T-cell (primary cell): Measurements from ENCODE around the gene ANKS6. TPM values are rescaled to one million over a fixed set of nuclear protein-coding genes. Genes with fewer than 3 reads are reported as not detected.

Source experiments
- ATAC-seq, 4 experiments: fragments of 200-7000 bp in 3 of 4; fragments of 150-1000 bp in 1 of 4; cut with Tn5 transposase; replicated peaks in 1 of 4; 1 replicate in 3 of 4; 2 replicates in 1 of 4; pipeline ENCODE4 v1.10.0; 2021; ENCODE audit warnings: moderate library complexity in 3 of 4, mild to moderate bottlenecking in 2 of 4, moderate number of reproducible peaks in 1 of 4
- CTCF ChIA-PET, 2 donors: fragments of 300-600 bp; sonication (Branson Sonifier 250); formaldehyde crosslinking; loops; one replicate each; lab custom pipeline; 2022; ENCODE audit warnings: antibody characterized with exemption in 2 of 2; lab: Charles Lee
- POLR2A ChIA-PET, 2 donors: fragments of 300-600 bp; sonication (Branson Sonifier 250); formaldehyde crosslinking; loops; one replicate each; lab custom pipeline; 2022; ENCODE audit warnings: antibody characterized with exemption in 2 of 2; lab: Charles Lee
- DNase-seq, 35 experiments: peaks; one replicate each; pipeline versions ENCODE4 v3.0.0 to v3.0.0-alpha.2; 2013 to 2023
- H3K27ac ChIP-seq: one replicate; pipeline ENCODE4 v1.5.1; 2013; ENCODE audit warnings: low read length
- H3K27me3 ChIP-seq, 2 experiments: replicated peaks in 1 of 2; 1 replicate in 1 of 2; 2 replicates in 1 of 2; pipeline versions ENCODE4 v1.6.1 to v1.7.0; 2013; ENCODE audit warnings: low read length in 1 of 2, mixed read lengths in 1 of 2; ENCODE audit not compliant: control insufficient read depth in 2 of 2, insufficient read depth in 2 of 2; ENCODE audit errors: extremely low read depth in 1 of 2
- H3K36me3 ChIP-seq, 2 donors: 1 replicate in 1 of 2; 2 replicates in 1 of 2; pipeline versions ENCODE4 v1.6.1 to v1.7.0; 2013; ENCODE audit warnings: low read length in 1 of 2; ENCODE audit not compliant: control insufficient read depth in 2 of 2, insufficient read depth in 1 of 2; ENCODE audit errors: extremely low read depth in 1 of 2
- H3K4me1 ChIP-seq, 2 experiments: 1 replicate in 1 of 2; 2 replicates in 1 of 2; pipeline versions ENCODE4 v1.6.1 to v1.7.0; 2013; ENCODE audit warnings: low read length in 2 of 2, mixed read lengths in 1 of 2; ENCODE audit not compliant: insufficient read depth in 2 of 2, control insufficient read depth in 1 of 2; ENCODE audit errors: extremely low read depth in 1 of 2
- H3K4me3 ChIP-seq, 2 donors: 1 replicate in 1 of 2; 2 replicates in 1 of 2; pipeline versions ENCODE4 v1.5.1 to v1.7.0; 2013; ENCODE audit warnings: mild to moderate bottlenecking in 2 of 2, low read length in 1 of 2, moderate library complexity in 1 of 2; ENCODE audit not compliant: control insufficient read depth in 1 of 2; ENCODE audit errors: extremely low read depth in 1 of 2
- H3K9me3 ChIP-seq: 2 replicates; pipeline ENCODE4 v1.7.0; 2013
- H3K27ac Mint-ChIP-seq, 2 donors: one replicate each; pipeline ENCODE4 v1.8.0; 2020 to 2021; ENCODE audit warnings: mild to moderate bottlenecking in 2 of 2, mixed read lengths in 2 of 2
- H3K27me3 Mint-ChIP-seq, 2 donors: one replicate each; pipeline ENCODE4 v1.8.0; 2021 to 2022; ENCODE audit warnings: mixed read lengths in 2 of 2
- H3K36me3 Mint-ChIP-seq: one replicate; pipeline ENCODE4 v1.8.0; 2021; ENCODE audit warnings: mixed read lengths
- H3K4me1 Mint-ChIP-seq, 3 donors: one replicate each; pipeline ENCODE4 v1.8.0; 2020 to 2022; ENCODE audit warnings: mixed read lengths in 3 of 3, mild to moderate bottlenecking in 1 of 3
- H3K4me3 Mint-ChIP-seq, 3 donors: one replicate each; pipeline ENCODE4 v1.8.0; 2020 to 2022; ENCODE audit warnings: mild to moderate bottlenecking in 3 of 3, mixed read lengths in 3 of 3, moderate library complexity in 3 of 3
- H3K9me3 Mint-ChIP-seq, 3 donors: one replicate each; pipeline ENCODE4 v1.8.0; 2020 to 2022; ENCODE audit warnings: mixed read lengths in 3 of 3
- WGBS: methylation state at CpG from one replicate; pipeline ENCODE4 v1.1.5; 2013; ENCODE audit warnings: missing lambda C conversion rate; ENCODE audit not compliant: insufficient coverage; 5-methylcytosine and 5-hydroxymethylcytosine counted together
- total RNA-seq, 35 experiments: library from RNA in 6 of 35; stranded (reverse) in 6 of 35; fragments of 120-200 nt in 1 of 35; gene quantifications; one replicate each; pipeline versions ENCODE4 v1.2.1 to v1.2.4 and lab custom pipeline; 2013 to 2026

The ANKS6 gene
- total RNA-seq, 5 donors from 2014 or later (not counting 1 experiment from before 2014, with no cell fraction given), result 11.7 to 19.0 (median 14.1) TPM

GRCh38 chr9:98837516-98837915, 41.2 kb upstream of the ANKS6 start:
- Mint-ChIP-seq H3K4me3 (no peak overlapping the region), H3K27me3 (no peaks in the 10 kb centered on the region), H3K36me3 (peaks cover 47% of the 10 kb centered on the region), H3K27ac (no peak overlapping the region), H3K4me1 (peaks cover 0 to 8% (median 0%) of the 10 kb centered on the region in 3 donors), H3K9me3 (no peaks in the 10 kb centered on the region)
- Histone ChIP-seq H3K4me3 (no peak overlapping the region), H3K4me1 (no peaks in the 10 kb centered on the region), H3K36me3 (peaks cover 5 to 10% of the 10 kb centered on the region in 2 donors), H3K27ac (no peak overlapping the region), H3K9me3 (no peaks in the 10 kb centered on the region), H3K27me3 (no peaks in the 10 kb centered on the region)
- ChIA-PET CTCF (no interaction called here), POLR2A (no interaction called here)
- DNase-seq, result no peak
- ATAC-seq, result no peak
- WGBS, result 94% methylated on average over 2 of the region's 4 CpGs

- Histone ChIP-seq H3K27me3 (no peaks in the 10 kb centered on the region), H3K9me3 (no peaks in the 10 kb centered on the region), H3K36me3 (peaks cover 5 to 10% of the 10 kb centered on the region in 2 donors), H3K4me3 (no peak overlapping the region), H3K4me1 (no peaks in the 10 kb centered on the region), H3K27ac (no peak overlapping the region)
- DNase-seq (no peak), ATAC-seq (no peak)
- POLR2A ChIA-PET, result interaction anchor here in 1 of 2 donors (0.6 kb wide), 1 partner anchor 1884 kb away, joined by 3 read pairs; no protein-coding TSS in a partner anchor
- Mint-ChIP-seq H3K9me3 (no peaks in the 10 kb centered on the region), H3K36me3 (peaks cover 51% of the 10 kb centered on the region), H3K4me1 (peaks cover 0 to 8% (median 0%) of the 10 kb centered on the region in 3 donors), H3K27me3 (no peaks in the 10 kb centered on the region), H3K4me3 (no peak overlapping the region), H3K27ac (no peak overlapping the region)
- CTCF ChIA-PET, result interaction anchor here (0.6 to 0.7 kb wide), 2 partner anchors 11 to 683 kb away, joined by 4 read pairs; no protein-coding TSS in a partner anchor
- 100% methylated on average over 1 of the region's 4 CpGs for WGBS
Measured at GRCh38 chr9:98836206-98836605, 39.9 kb upstream of the ANKS6 start.

GRCh38 chr9:98834386-98834785, 38.0 kb upstream of the ANKS6 start:
- Histone ChIP-seq H3K4me1 (no peaks in the 10 kb centered on the region), H3K27me3 (no peaks in the 10 kb centered on the region), H3K36me3 (peaks cover 5 to 7% of the 10 kb centered on the region in 2 donors), H3K9me3 (no peaks in the 10 kb centered on the region), H3K27ac (no peak overlapping the region), H3K4me3 (no peak overlapping the region)
- Mint-ChIP-seq H3K4me3 (no peak overlapping the region), H3K27me3 (no peaks in the 10 kb centered on the region), H3K27ac (no peak overlapping the region), H3K4me1 (peaks cover 0 to 8% (median 0%) of the 10 kb centered on the region in 3 donors), H3K36me3 (peaks cover 43% of the 10 kb centered on the region), H3K9me3 (no peaks in the 10 kb centered on the region)
- POLR2A ChIA-PET, result no interaction called here
- ATAC-seq (no peak), DNase-seq (no peak)
- CTCF ChIA-PET, result no interaction called here
- WGBS, result 87% methylated on average over 8 of the region's 9 CpGs

- no peaks in the 10 kb centered on the region for H3K4me1 ChIP-seq
- Mint-ChIP-seq H3K27ac (no peak overlapping the region), H3K4me3 (no peak overlapping the region), H3K36me3 (peaks cover 41% of the 10 kb centered on the region), H3K27me3 (no peaks in the 10 kb centered on the region), H3K9me3 (no peaks in the 10 kb centered on the region), H3K4me1 (peaks cover 0 to 8% (median 0%) of the 10 kb centered on the region in 3 donors)
- no peaks in the 10 kb centered on the region for H3K9me3 ChIP-seq
- H3K4me3 ChIP-seq, result no peak overlapping the region
- H3K36me3 ChIP-seq, result peaks cover 5 to 7% of the 10 kb centered on the region in 2 donors
- no peak overlapping the region for H3K27ac ChIP-seq
- POLR2A ChIA-PET, result no interaction called here
- CTCF ChIA-PET, result no interaction called here
- WGBS, result 97% methylated on average over 7 of the region's 9 CpGs
- ATAC-seq (no peak), DNase-seq (no peak)
- H3K27me3 ChIP-seq, result no peaks in the 10 kb centered on the region
Measured at GRCh38 chr9:98833090-98833956, 37.0 kb upstream of the ANKS6 start.

- peaks cover 41% of the 10 kb centered on the region for H3K36me3 Mint-ChIP-seq
- CTCF ChIA-PET, result no interaction called here
Measured at GRCh38 chr9:98832768-98833089, 36.4 kb upstream of the ANKS6 start.

GRCh38 chr9:98831696-98832095, 35.3 kb upstream of the ANKS6 start:
- POLR2A ChIA-PET, result no interaction called here
- H3K27ac Mint-ChIP-seq, result no peak overlapping the region
- ATAC-seq, result no peak
- H3K36me3 ChIP-seq, result peaks cover 5 to 7% of the 10 kb centered on the region in 2 donors
- no peak for DNase-seq
- H3K27ac ChIP-seq, result no peak overlapping the region
- H3K4me1 Mint-ChIP-seq, result peaks cover 0 to 8% (median 0%) of the 10 kb centered on the region in 3 donors
- no peaks in the 10 kb centered on the region for H3K4me1 ChIP-seq
- 97% methylated on average over 14 of the region's 16 CpGs for WGBS
- CTCF ChIA-PET, result no interaction called here
- no peaks in the 10 kb centered on the region for H3K9me3 ChIP-seq
- H3K27me3 ChIP-seq, result no peaks in the 10 kb centered on the region
- H3K27me3 Mint-ChIP-seq, result no peaks in the 10 kb centered on the region
- peaks cover 40% of the 10 kb centered on the region for H3K36me3 Mint-ChIP-seq
- H3K9me3 Mint-ChIP-seq, result no peaks in the 10 kb centered on the region
- no peak overlapping the region for H3K4me3 Mint-ChIP-seq
- H3K4me3 ChIP-seq, result no peak overlapping the region

More at GRCh38 chr9:98832768-98833089, 36.4 kb upstream of the ANKS6 start:
- ATAC-seq, result no peak
- H3K4me3 ChIP-seq, result no peak overlapping the region
- Mint-ChIP-seq H3K4me1 (peaks cover 0 to 8% (median 0%) of the 10 kb centered on the region in 3 donors), H3K4me3 (no peak overlapping the region), H3K9me3 (no peaks in the 10 kb centered on the region), H3K27me3 (no peaks in the 10 kb centered on the region), H3K27ac (no peak overlapping the region)
- H3K27ac ChIP-seq, result no peak overlapping the region
- no peak for DNase-seq
- no peaks in the 10 kb centered on the region for H3K9me3 ChIP-seq
- POLR2A ChIA-PET, result no interaction called here
- no peaks in the 10 kb centered on the region for H3K27me3 ChIP-seq
- WGBS, result no CpG with 5 or more reads among the region's 1 CpG
- no peaks in the 10 kb centered on the region for H3K4me1 ChIP-seq
- peaks cover 5 to 8% of the 10 kb centered on the region in 2 donors for H3K36me3 ChIP-seq
